DND-41 (cell line): Measurements from ENCODE around the gene ATP1A2.

Experiments used
- EZH2 ChIP-seq: IDR thresholded peaks from 3 replicates; pipeline ENCODE4 v1.6.1; 2012; ENCODE audit warnings: borderline replicate concordance, low read depth, mild to moderate bottlenecking, moderate library complexity, low read length, inconsistent platforms; ENCODE audit not compliant: severe bottlenecking
- TF ChIP-seq, protein P1 (sequence below): IDR thresholded peaks from 2 replicates; pipeline ENCODE4 v1.5.1; 2012; ENCODE audit warnings: borderline replicate concordance, low read length, moderate library complexity, mild to moderate bottlenecking; ENCODE audit not compliant: poor library complexity, severe bottlenecking; ENCODE audit errors: extremely low read depth

- TF ChIP-seq, protein P1, sequence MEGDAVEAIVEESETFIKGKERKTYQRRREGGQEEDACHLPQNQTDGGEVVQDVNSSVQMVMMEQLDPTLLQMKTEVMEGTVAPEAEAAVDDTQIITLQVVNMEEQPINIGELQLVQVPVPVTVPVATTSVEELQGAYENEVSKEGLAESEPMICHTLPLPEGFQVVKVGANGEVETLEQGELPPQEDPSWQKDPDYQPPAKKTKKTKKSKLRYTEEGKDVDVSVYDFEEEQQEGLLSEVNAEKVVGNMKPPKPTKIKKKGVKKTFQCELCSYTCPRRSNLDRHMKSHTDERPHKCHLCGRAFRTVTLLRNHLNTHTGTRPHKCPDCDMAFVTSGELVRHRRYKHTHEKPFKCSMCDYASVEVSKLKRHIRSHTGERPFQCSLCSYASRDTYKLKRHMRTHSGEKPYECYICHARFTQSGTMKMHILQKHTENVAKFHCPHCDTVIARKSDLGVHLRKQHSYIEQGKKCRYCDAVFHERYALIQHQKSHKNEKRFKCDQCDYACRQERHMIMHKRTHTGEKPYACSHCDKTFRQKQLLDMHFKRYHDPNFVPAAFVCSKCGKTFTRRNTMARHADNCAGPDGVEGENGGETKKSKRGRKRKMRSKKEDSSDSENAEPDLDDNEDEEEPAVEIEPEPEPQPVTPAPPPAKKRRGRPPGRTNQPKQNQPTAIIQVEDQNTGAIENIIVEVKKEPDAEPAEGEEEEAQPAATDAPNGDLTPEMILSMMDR: no peak
- TF ChIP-seq EZH2: no peak
These were observed 15.7 kb upstream of the ATP1A2 start for GRCh38 chr1:160099716-160100375.
